Hematopoietic multipotent progenitor cell treated with erythropoietin and hydrocortisone succinate and interleukin-3 and kit ligand, for 4 days (in vitro differentiated cells): ENCODE measurements around the gene GGPS1.
A peak's percentile ranks its signal among the peaks of the same experiment; 100 is the strongest.
"Not testable (repeated sequence)": the region's sequence is repeated elsewhere in the genome, so short reads cannot be mapped to it uniquely, and the experiment has no call there.

Source experiments
- DNase-seq: peaks from one replicate; pipeline ENCODE4 v3.0.0-alpha.2; 2015

The GGPS1 gene

DNA sequence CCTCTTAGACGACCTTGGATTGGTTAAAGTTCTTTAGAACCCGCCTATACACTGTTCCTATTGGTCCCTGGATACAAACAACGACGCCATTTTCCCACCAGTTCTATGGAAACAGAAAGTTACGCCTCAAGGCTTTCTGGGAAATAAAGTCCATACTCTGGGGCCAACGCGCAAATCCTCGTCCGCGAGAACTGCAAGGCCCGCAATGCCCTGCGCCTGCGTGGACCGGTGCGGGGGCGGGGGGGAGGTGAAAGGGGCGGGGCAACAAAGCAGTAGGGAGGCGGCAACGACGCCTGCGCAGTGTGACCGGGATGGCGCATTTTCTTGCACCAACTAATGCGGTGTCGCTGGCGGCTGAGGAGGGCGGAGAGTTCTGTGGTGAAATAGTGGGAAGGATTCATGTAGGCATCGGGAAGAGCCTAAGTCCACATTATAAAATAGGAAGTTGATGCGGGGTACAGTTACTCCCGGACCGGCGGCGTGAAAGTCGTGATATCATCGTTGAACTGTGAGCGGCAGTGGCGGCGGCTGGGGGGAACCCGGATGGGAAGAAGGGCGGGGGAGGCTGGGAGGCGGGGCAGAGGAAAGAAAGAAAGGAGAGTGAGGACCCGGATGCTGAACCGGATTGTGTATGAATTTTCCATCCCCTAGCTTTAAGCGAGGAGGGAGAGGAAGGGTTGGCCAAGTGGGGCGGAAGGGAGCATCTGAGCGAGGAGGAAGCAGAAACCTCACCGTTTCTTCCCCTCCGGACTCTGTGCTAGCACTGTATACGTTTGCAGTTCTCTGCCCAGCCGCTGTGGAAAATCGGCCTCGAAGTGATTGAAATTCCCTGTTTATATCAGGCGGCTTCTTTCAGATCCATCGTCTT, at the start of gene GGPS1:
TSS of gene GGPS1 (plus strand) at position 300 of the 868 bp plus-strand sequence. CDS start 6,695 bp downstream, outside the sequence.
- peak; percentile 100 for DNase-seq

GRCh38 chr1:235278915-235279292, 49.5 kb upstream of the GGPS1 start:
- DNase-seq: no peak

DNA sequence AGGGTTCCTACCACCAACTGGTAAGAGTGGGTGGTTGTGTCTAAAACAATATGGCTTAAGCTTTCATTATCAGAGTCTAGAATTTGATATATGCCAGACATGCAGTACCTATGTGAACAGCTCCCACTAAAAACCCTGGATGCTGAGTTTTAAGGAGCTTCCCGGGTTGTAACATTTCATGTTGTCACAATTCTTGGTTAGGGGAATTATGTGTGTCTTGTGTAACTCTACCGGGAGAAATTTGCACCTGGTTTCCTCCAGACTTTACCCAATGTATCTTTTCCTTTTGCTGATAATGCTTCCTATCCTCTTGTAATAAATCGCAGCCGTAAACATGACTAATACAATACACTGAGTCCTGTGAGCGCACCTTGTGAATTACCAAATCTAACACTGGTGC, 48.7 kb upstream of the GGPS1 start:
- DNase-seq: no peak

DNA sequence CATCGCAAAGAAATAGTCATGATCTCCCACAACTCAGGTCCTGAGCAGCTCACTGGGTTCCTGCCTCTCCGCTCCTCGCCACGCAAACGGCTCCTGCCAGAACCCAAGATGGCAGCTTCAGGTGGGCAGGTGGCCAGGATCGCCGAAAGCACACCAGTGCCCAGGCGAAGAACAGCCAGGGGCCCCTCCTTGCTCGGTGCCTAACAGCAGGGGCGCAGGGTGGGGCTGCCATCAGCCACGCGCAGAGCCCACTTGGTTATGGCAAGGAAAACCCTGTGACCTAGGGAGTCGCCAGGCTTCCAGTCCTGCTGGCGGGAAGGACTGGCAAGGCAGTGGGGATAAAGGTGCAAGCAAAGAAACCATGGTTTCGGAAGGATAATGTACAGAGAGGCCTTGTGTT, 47.9 kb upstream of the GGPS1 start:
- no peak for DNase-seq

- DNase-seq: not testable (repeated sequence)
Measured at GRCh38 chr1:235283636-235284035, 44.7 kb upstream of the GGPS1 start.

DNA sequence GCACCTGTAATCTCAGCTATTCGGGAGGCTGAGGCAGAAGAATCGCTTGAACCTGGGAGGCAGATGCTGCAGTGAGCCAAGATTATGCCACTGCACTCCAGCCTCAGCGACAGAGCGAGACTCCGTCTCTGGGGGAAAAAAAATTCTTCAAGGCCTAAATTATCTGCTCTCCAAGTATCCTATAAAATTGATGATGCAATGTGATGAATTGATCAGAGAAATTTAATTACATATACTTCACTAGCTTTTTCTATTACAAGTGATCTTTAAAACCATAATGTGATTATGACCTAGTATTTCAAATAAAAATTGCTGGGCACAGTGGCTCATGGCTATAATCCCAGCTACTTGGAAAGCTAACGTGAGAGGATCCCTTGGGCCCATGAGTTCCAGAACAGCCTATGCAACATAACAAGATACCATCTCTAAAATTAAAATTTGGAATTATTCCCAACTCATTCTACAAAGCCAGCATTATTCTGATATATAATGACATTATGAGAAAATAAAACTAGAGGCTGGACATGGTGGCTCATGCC, 44.1 kb upstream of the GGPS1 start:
- no peak for DNase-seq

- no peak for DNase-seq
Measured at GRCh38 chr1:235286667-235287066, 41.7 kb upstream of the GGPS1 start.

GRCh38 chr1:235287208-235287882, 41.0 kb upstream of the GGPS1 start:
- DNase-seq: no peak

DNA sequence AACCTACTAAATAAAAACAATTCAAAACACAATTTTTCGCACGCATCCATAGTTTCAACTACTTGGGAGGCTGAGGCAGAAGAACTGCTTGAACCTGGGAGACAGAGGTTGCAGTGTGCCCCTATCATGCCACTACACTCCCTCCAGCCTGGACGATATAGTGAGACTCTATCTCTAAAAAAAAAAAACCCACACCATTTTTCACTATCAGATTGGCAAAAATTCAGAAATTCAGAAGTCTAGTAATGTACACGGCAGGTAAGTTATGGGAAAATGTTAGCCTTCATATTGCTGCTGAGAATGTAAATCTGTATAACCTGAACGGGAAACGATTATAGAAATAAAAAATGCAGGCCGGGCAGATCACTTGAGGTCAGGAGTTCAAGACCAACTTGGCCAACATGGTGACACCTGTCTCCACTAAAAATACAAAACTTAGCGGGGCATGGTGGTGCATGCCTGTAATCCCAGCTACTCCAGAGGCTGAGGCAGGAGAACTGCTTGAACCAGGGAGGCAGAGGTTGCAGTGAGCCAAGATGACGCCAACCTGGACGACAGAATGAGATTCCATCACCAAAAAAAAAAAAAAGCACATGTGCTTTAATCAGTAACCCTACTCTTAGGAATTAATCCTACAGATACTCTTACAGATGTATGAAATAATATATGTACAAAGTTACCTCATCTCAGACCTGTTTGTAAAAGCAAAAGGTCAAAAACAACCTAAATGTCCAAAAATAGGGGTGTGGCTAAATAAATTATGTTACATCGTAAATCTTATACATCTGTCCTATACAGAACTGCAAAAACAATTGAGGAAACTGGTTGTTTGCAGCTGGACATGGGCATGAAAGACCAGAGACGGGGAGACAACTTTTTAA, 38.3 kb upstream of the GGPS1 start:
- DNase-seq: no peak

GRCh38 chr1:235290740-235291502, 37.4 kb upstream of the GGPS1 start:
- DNase-seq: no peak

- no peak for DNase-seq
Measured at GRCh38 chr1:235291599-235292091, 36.7 kb upstream of the GGPS1 start.

GRCh38 chr1:235292790-235293189, 35.6 kb upstream of the GGPS1 start:
- DNase-seq: no peak

DNA sequence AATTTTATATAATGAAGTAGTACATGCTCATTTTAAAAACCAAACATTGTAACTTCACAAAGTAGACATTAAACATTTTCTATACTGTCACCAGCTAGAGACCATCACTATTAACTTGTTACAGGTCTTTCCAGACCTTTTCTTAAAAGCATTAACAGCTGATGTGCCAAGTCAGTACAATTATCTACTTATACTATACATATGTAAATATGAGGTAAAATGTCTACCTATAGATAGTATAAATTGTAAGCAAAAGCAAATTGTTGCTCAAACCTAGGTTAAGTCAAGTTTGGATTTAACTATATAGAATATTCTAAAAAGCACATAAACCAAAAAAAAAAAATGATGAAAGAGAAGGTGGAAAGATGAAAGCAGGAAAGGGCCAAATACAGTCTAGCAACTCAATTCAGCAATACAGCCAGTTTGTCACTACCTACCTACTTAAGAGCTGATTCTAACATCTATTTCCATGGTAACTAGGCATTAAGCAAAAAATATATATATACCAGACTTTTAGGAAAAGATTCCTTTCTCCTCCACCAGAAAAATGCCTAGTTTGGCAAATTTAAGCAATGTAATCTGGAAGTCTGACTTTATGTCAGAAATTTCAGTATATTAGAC, 34.9 kb upstream of the GGPS1 start:
- DNase-seq: no peak

- DNase-seq: no peak
Measured at GRCh38 chr1:235295902-235296350, 32.4 kb upstream of the GGPS1 start.

- no peak for DNase-seq
Measured at GRCh38 chr1:235296729-235297128, 31.6 kb upstream of the GGPS1 start.

DNA sequence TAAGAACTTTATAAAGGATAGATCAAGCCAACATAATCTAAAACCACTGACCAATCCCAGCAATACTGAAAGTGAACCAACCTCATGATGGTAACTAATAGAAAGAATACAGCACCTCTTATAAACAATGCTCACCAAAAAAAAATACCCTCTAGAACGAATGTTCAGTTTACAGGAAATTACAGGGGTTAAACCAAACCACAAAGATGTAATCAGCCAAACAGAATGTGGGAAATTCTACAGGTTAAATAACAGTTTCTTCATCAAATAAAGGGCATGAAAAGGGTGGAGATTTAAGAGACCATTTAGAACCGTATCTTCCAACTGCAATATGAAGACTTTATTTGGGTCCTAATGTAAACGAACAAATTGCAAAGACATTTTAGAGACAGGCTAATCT, 30.8 kb upstream of the GGPS1 start:
- DNase-seq: peak; percentile 65

- DNase-seq: no peak
Measured at GRCh38 chr1:235298758-235299157, 29.6 kb upstream of the GGPS1 start.

DNA sequence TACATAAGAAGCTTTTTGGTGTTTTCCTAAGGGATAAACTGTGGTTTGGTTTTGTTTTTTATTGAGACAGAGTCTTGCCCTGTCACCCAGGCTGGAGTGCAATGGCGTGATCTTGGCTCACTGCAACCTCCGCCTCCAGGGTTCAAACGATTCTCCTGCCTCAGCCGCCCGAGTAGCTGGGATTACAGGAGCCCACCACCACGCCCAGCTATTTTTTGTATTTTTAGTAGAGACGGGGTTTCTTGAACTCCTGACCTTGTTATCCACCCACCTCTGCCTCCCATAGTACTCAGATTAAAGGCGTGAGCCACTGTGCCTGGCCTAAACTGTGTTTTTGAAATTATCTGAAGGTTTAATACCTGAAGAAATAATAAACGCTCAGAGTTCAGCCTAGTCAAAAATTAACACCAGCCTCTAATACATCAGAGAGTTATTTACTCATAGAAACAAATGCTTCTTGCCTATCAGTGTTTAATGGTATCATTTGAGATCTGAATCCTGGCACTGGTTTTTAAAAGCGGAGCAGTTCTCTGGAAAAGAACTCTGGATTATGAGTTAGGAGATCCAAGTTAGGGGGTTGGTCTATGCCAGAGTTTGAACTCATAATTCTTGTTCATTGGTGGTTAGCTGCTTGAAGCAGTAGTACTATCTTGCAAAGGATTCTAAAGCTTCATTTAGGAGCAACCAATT, 29.1 kb upstream of the GGPS1 start:
- DNase-seq: no peak

- DNase-seq: no peak
Measured at GRCh38 chr1:235302143-235302542, 26.2 kb upstream of the GGPS1 start.

- DNase-seq: peak; percentile 69
Measured at GRCh38 chr1:235304549-235305451, 23.6 kb upstream of the GGPS1 start.
